ENCODE data around the gene CRMP1. TPM values are rescaled to one million over a fixed set of nuclear protein-coding genes. Genes with fewer than 3 reads are reported as not detected.

The CRMP1 gene
- total RNA-seq, 6 donors from 2014 or later, result 0.89 to 5.7 (median 2.0) TPM

DNA sequence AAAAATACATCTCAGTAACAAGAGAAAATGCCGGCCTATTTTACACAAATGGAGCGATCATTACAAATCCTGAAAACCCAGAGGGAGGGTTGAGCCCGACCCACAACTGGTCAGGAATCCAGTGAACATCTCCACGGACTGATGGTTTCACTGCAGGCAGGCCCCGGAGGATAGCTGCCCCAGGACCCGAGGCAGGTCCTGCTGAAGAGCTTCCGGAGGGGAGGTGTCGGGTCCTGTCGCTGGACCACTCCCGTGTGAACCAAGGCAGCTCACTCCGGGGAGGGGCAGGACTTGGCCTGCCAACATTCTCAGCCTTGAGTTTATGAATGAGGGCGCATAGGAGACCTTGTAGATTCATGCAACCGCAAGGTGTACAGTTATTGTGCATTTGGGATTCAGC is 4.8 kb upstream of the CRMP1 start:
- Histone ChIP-seq H3K9me3 (no peaks in the 10 kb centered on the region), H3K27ac (no peak overlapping the region), H3K36me3 (no peaks in the 10 kb centered on the region), H3K27me3 (peaks cover 0 to 14% (median 4%) of the 10 kb centered on the region in 4 donors), H3K4me1 (peaks cover 2 to 8% (median 4%) of the 10 kb centered on the region in 4 donors), H3K4me3 (no peak overlapping the region)
- DNase-seq (no peak), ATAC-seq (ENCODE audit: low FRiP score in 2 of 2) (no peak)
- WGBS, 2 donors, result 83 to 84% methylated on average over 13 of the region's 13 CpGs
- TF ChIP-seq, protein P1, sequence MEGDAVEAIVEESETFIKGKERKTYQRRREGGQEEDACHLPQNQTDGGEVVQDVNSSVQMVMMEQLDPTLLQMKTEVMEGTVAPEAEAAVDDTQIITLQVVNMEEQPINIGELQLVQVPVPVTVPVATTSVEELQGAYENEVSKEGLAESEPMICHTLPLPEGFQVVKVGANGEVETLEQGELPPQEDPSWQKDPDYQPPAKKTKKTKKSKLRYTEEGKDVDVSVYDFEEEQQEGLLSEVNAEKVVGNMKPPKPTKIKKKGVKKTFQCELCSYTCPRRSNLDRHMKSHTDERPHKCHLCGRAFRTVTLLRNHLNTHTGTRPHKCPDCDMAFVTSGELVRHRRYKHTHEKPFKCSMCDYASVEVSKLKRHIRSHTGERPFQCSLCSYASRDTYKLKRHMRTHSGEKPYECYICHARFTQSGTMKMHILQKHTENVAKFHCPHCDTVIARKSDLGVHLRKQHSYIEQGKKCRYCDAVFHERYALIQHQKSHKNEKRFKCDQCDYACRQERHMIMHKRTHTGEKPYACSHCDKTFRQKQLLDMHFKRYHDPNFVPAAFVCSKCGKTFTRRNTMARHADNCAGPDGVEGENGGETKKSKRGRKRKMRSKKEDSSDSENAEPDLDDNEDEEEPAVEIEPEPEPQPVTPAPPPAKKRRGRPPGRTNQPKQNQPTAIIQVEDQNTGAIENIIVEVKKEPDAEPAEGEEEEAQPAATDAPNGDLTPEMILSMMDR (IDR thresholded peaks at IDR 0.05), result no peak
- no peak for TF ChIP-seq POLR2A (IDR thresholded peaks at IDR 0.05)
- no peak for TF ChIP-seq POLR2AphosphoS5 (IDR thresholded peaks at IDR 0.05)
- no peak for TF ChIP-seq EP300 (IDR thresholded peaks at IDR 0.05)

DNA sequence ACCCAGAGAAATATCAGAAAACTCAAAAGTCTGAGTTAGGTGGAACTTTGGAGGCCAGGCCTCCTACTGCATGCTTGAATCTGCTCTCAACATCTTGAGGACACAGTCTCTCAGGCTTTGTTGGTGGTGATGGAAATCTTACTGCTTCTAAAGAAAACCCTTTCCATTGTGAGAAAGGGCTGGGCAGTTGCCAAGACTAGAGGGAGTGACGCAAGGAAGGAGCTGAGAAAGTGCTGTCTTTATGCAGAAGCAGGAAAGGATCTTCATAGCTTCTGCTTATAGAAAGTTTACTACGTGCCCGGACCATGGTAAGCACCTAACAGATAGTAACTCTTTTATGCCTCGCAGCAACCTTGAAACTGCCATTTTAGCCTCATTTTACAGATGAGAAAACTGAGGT is 2.4 kb upstream of the CRMP1 start:
- no peak overlapping the region for H3K4me3 ChIP-seq
- WGBS, 2 donors, result 57 to 64% methylated on average over 4 of the region's 4 CpGs
- no peak overlapping the region for H3K27ac ChIP-seq
- DNase-seq (no peak), ATAC-seq (ENCODE audit: low FRiP score in 2 of 2) (no peak)
- H3K27me3 ChIP-seq, result peaks cover 0 to 36% (median 18%) of the 10 kb centered on the region in 4 donors
- no peaks in the 10 kb centered on the region for H3K36me3 ChIP-seq
- peaks cover 0 to 4% (median 0%) of the 10 kb centered on the region in 4 donors for H3K9me3 ChIP-seq
- TF ChIP-seq EP300 (IDR thresholded peaks at IDR 0.05), result no peak
- TF ChIP-seq POLR2A (IDR thresholded peaks at IDR 0.05), result no peak
- TF ChIP-seq, protein P1 (IDR thresholded peaks at IDR 0.05), result no peak
- no peak for TF ChIP-seq POLR2AphosphoS5 (IDR thresholded peaks at IDR 0.05)
- H3K4me1 ChIP-seq, result peaks cover 6 to 22% (median 10%) of the 10 kb centered on the region in 4 donors

DNA sequence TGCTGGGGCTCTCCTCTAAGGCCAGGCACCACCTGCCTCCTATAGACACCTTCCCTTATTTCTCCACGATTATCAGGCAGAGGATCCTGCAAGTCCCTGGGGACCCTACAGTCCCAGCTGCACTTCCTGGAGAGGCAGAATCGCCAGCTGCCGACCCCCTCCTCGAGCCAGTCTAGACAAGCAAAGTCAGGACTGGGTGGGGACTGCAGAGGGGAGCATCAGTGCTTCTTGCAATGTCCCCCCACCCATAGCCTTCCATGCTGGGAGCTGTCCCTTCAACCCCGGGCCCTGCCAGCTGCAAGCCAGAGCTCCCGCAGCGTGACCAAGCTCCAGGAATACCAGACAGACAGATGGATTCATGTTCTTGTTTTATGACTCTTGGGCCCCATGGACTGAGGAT is 1.4 kb upstream of the CRMP1 start:
- Histone ChIP-seq H3K9me3 (peaks cover 0 to 4% (median 0%) of the 10 kb centered on the region in 4 donors), H3K27me3 (peaks cover 0 to 42% (median 23%) of the 10 kb centered on the region in 4 donors), H3K36me3 (no peaks in the 10 kb centered on the region), H3K27ac (no peak overlapping the region), H3K4me1 (peaks cover 12 to 30% (median 18%) of the 10 kb centered on the region in 4 donors), H3K4me3 (no peak overlapping the region)
- 44 to 83% methylated on average over 1 to 7 of the region's 7 CpGs for WGBS, 2 donors
- TF ChIP-seq, protein P1 (IDR thresholded peaks at IDR 0.05), result no peak
- TF ChIP-seq POLR2A (IDR thresholded peaks at IDR 0.05) (no peak), EP300 (IDR thresholded peaks at IDR 0.05) (no peak), POLR2AphosphoS5 (IDR thresholded peaks at IDR 0.05) (no peak)
- ATAC-seq (ENCODE audit: low FRiP score in 2 of 2), result no peak
- DNase-seq, result no peak

DNA sequence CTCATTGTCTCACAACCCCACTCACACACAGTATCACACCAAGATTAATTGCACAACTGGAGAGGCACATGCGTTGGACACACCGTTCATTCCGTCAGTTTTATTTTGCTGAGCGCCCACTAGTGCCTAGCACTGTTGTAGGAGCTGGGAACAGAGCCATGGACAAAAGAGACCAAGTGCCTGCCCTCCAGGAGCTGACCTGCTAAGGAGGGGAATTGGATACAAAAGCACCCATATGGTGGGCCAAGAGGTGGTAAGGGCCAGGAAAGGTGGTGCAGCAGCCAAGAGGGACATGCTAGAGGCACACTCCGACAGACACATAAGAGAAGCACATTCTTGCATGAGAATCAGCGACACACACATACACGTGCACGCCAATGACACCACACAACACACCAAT is 705 bp upstream of the CRMP1 start:
- Histone ChIP-seq H3K36me3 (no peaks in the 10 kb centered on the region), H3K27me3 (peaks cover 0 to 44% (median 24%) of the 10 kb centered on the region in 4 donors), H3K27ac (no peak overlapping the region), H3K4me1 (peaks cover 15 to 36% (median 20%) of the 10 kb centered on the region in 4 donors), H3K4me3 (no peak overlapping the region), H3K9me3 (peaks cover 0 to 4% (median 0%) of the 10 kb centered on the region in 4 donors)
- TF ChIP-seq POLR2A (IDR thresholded peaks at IDR 0.05) (no peak), EP300 (IDR thresholded peaks at IDR 0.05) (no peak), POLR2AphosphoS5 (IDR thresholded peaks at IDR 0.05) (no peak)
- TF ChIP-seq, protein P1 (IDR thresholded peaks at IDR 0.05), result no peak
- DNase-seq, result no peak
- ATAC-seq (ENCODE audit: low FRiP score in 2 of 2), result no peak
- 70 to 82% methylated on average over 8 of the region's 8 CpGs for WGBS, 2 donors

All from upper lobe of left lung (tissue), 6 donors.